Left lung (tissue), 10 donors: ENCODE data around the gene RAB38. TPM values are rescaled to one million over a fixed set of nuclear protein-coding genes. Genes with fewer than 3 reads are reported as not detected.

Source experiments
- ATAC-seq: fragments of 200-7000 bp; cut with Tn5 transposase; one replicate; pipeline ENCODE4 v1.9.1; 2020; ENCODE audit warnings: moderate library complexity
- DNase-seq, 4 donors: peaks; one replicate each; pipeline ENCODE4 v3.0.0-alpha.2; 2013 to 2020
- H3K27ac ChIP-seq, 2 donors: fragments of 200-600 bp; sonication (generic) in 1 of 2; one replicate each; pipeline versions ENCODE4 v1.5.0 to v1.8.0; 2020 to 2021
- H3K27me3 ChIP-seq, 2 donors: fragments of 200-600 bp; sonication (generic) in 1 of 2; one replicate each; pipeline versions ENCODE4 v1.5.0 to v1.8.0; 2020 to 2021
- H3K36me3 ChIP-seq, 2 donors: fragments of 200-600 bp; sonication (generic) in 1 of 2; one replicate each; pipeline versions ENCODE4 v1.5.0 to v1.8.0; 2020 to 2021
- H3K4me1 ChIP-seq, 2 donors: fragments of 200-600 bp; one replicate each; pipeline ENCODE4 v1.8.0; 2021
- H3K4me3 ChIP-seq, 2 donors: fragments of 200-600 bp; sonication (generic) in 1 of 2; one replicate each; pipeline versions ENCODE4 v1.5.0 to v1.8.0; 2020 to 2021; ENCODE audit warnings: mild to moderate bottlenecking in 1 of 2
- H3K9me3 ChIP-seq, 2 donors: fragments of 200-600 bp; sonication (generic) in 1 of 2; one replicate each; pipeline versions ENCODE4 v1.5.0 to v1.8.0; 2020 to 2021
- intact Hi-C, 2 donors: fragments of 100-400 bp; cut with DNase I; formaldehyde crosslinking; loops; one replicate each; pipeline versions ENCODE4 v1.11.2 to v1.14.2; 2022
- microRNA-seq, 2 donors: library from miRNA; unstranded; fragments of <30 nt; microRNA quantifications; one replicate each; pipeline ENCODE4, GENCODE V29; 2019
- polyA plus RNA-seq, 6 donors: library from polyadenylated mRNA; unstranded; fragments of 120-200 nt; gene quantifications; one replicate each; pipeline ENCODE4 v1.2.1, GENCODE V29; 2013; ENCODE audit not compliant: insufficient read length in 6 of 6
- total RNA-seq, 2 donors: library from RNA; stranded (reverse); fragmentation: NEBNext Ultra II Directional; extraction: Animal tissue kit (Norgen Biotek cat#: 25700); gene quantifications; one replicate each; pipeline ENCODE4 v1.2.1, GENCODE V29; 2021
- TF ChIP-seq, protein P1 (sequence below), 2 donors: fragments of 200-600 bp; sonication (generic) in 1 of 2; IDR thresholded peaks; one replicate each; pipeline versions ENCODE4 v1.5.0 to v1.8.0; 2021; ENCODE audit warnings: antibody characterized with exemption in 2 of 2
- donor health status: DM: no; HTN: yes; CAD: no.
- donor health status: DM: no; HTN: no; CAD: no.

The RAB38 gene
- total and polyA plus RNA-seq, 8 donors = 12.3 to 23.8 (median 20.3) TPM

DNA sequence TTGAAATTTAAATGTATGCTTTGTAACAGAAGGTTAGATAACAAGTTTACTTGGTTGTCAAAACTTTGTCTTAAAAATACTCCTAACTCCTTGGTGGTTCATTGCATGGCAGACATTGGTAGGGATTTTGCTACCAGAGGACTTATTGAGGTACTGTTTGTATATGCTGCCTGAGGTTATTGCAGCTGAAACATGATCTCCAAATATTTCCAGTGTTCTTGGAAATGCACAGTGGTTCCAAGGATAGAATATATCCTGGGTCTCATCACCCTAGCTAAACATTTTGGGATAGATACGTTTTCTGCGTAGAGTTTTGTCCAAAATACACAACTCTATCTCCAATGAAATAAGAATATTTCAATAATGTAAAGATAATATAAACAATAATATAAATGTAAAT is 109.2 kb downstream of the RAB38 start:
- ATAC-seq (no peak), DNase-seq (no peak)
- Histone ChIP-seq H3K27ac (no peak overlapping the region), H3K36me3 (no peaks in the 10 kb centered on the region), H3K27me3 (no peaks in the 10 kb centered on the region), H3K4me1 (no peaks in the 10 kb centered on the region), H3K4me3 (no peak overlapping the region), H3K9me3 (peaks cover 0 to 6% of the 10 kb centered on the region in 2 donors)
- TF ChIP-seq, protein P1, sequence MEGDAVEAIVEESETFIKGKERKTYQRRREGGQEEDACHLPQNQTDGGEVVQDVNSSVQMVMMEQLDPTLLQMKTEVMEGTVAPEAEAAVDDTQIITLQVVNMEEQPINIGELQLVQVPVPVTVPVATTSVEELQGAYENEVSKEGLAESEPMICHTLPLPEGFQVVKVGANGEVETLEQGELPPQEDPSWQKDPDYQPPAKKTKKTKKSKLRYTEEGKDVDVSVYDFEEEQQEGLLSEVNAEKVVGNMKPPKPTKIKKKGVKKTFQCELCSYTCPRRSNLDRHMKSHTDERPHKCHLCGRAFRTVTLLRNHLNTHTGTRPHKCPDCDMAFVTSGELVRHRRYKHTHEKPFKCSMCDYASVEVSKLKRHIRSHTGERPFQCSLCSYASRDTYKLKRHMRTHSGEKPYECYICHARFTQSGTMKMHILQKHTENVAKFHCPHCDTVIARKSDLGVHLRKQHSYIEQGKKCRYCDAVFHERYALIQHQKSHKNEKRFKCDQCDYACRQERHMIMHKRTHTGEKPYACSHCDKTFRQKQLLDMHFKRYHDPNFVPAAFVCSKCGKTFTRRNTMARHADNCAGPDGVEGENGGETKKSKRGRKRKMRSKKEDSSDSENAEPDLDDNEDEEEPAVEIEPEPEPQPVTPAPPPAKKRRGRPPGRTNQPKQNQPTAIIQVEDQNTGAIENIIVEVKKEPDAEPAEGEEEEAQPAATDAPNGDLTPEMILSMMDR (IDR thresholded peaks at IDR 0.05) = no peak
- intact Hi-C loops = no loop called here

DNA sequence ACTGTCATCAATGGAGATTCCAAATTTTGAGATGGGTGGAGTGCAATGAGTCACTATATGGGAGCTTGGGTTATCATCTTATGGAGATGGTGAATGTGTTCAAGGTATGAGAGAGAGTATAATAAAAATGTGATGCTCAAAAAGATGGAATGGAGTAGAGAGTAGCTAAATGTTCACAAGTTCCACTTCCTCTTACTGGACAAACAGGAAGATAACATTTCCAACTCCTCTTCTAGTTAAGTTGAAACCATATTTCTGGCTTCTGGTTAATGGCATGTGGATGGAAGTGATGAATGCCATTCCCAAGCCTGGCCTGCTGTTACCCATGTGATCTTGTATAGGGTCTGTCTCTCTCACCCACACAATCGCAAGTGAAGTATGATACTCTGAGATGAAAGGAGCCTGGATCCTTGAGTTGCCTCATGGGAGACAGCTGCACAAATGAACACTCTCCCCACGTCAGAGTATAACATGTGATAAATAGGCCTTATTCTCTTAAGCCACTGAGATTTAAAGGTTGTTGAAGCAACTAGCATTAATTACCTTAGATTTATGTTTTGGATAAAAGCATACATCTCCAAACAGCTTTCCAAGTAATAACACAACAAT is 111.0 kb downstream of the RAB38 start:
- Histone ChIP-seq H3K9me3 (peaks cover 0 to 4% of the 10 kb centered on the region in 2 donors), H3K27me3 (no peaks in the 10 kb centered on the region), H3K36me3 (no peaks in the 10 kb centered on the region), H3K4me3 (no peak overlapping the region), H3K4me1 (no peaks in the 10 kb centered on the region), H3K27ac (no peak overlapping the region)
- DNase-seq (no peak), ATAC-seq (no peak)
- intact Hi-C loops = no loop called here
- TF ChIP-seq, protein P1 (IDR thresholded peaks at IDR 0.05) = no peak

Small RNA genes within 50 kb of the gene (microRNA-seq; reads per million reads assigned to microRNA genes)
- gene MIR3166 = 0 reads per million in 2 donors

Other genes starting within 250 kb of the RAB38 start
- 100 to 1,000 TPM; 281 to 422 TPM for gene CTSC, start 162.3 kb upstream of the RAB38 start, total RNA-seq
- gene CTSC, start 162.3 kb upstream of the RAB38 start, polyA plus RNA-seq = 100 to 1,000 TPM; 162 to 202 (median 181) TPM